Superior temporal gyrus (tissue), 1 donor: ENCODE data around the gene FZD1.
"Not testable (repeated sequence)": the region's sequence is repeated elsewhere in the genome, so short reads cannot be mapped to it uniquely, and the experiment has no call there.

ENCODE experiments used
- DNase-seq: peaks from one replicate; pipeline ENCODE4 v3.0.0-alpha.2; 2016; ENCODE audit errors: extremely low spot score

Gene FZD1

DNA sequence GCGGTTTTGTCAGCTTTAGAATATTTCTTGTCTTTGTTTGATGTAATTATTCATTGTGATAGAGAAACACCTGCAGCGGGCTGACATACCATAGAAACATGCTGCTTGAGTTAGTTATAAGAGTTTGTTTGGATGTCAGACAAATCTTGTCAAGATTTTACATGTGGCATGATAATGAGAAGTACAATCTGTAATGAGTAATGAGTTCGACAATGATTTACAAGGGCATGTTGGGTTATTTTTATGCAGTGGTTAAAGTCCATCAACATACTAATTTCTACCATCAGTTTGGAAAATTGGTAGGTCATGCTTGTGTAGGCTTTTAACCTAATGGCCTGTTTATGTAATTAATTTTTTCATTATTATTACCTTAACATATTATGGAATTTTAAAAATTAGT is 31.3 kb downstream of the FZD1 start:
- DNase-seq = no peak

GRCh38 chr7:91297939-91298338 is 33.7 kb downstream of the FZD1 start:
- no peak for DNase-seq

DNA sequence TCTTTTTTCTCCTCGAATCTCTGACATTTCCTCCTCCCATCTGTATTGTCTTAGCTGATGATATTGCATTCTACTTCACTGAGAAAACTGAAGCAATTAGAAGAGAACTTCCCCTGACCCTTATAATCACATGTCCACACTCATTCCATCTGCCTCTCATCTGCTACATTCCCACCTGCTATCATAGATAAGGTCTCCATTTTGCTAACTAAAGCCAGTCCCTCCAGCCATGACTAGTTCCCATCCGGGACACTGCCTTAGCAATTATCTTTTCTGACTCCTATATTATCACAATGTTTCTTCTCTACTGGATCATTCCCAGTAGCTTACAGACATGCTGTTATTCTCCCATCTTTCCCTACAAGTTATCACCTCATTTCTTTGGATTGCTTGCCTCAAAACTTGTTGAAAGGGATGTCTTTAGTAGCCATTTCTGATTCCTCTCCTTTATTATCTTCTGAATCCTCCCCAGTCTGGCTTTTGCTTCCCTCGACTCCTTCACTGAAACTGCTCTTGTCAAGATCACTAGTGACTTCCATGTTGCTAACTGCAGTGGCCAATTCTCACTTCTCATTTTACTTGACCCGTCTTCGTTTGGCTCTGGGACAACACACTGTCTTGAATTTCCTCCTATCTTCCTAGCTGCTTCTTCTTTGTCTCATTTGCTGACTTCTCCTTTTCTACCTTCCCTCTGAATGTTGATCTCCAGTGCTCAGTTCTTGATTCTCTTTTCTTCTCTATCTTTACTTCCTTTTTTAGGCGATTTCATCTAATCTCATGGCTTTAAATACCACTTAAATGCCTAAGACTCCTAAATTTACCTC is 35.9 kb downstream of the FZD1 start:
- peak; percentile 23 for DNase-seq

GRCh38 chr7:91302794-91303193 is 38.6 kb downstream of the FZD1 start:
- no peak for DNase-seq

DNA sequence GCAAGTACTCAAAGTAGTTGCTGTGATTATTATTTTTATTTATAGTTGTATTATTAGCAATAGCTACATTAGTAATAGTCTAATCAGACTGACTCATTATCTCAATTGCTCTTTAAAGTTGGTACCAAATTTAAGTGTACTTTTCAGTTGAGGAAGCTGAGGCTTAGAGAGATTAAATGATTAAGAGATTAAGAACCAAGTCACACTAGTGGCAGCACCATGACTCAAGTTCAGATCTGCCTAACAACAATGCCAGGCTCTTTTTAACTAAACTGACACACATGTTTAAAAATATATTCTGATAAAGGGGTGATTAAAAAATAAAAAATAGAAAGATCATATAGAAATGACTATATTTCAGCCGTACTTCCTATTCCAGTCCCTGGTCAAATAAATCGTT is 42.0 kb downstream of the FZD1 start:
- DNase-seq = no peak

DNA sequence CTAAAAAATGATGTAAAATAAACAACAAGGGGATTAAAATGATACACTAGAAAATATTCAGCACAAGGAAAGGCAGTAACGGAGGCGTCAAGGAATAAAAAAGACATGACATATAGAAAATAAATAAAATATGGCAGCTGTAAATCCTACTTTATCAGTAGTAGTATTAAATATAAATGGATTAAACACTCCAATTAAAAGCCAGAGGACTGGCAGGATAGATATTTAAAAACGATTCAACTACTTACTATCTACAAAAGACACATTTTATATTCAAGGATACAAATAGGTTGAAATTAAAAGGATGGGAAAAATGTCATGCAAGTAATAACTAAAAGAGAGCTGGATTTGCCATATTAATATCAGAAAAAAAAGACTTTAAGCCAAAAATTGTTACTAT is 43.2 kb downstream of the FZD1 start:
- no peak for DNase-seq

- DNase-seq = not testable (repeated sequence)
These were observed 44.0 kb downstream of the FZD1 start for GRCh38 chr7:91308191-91308590.

- DNase-seq = no peak
These were observed 46.7 kb downstream of the FZD1 start for GRCh38 chr7:91310830-91311460.

DNA sequence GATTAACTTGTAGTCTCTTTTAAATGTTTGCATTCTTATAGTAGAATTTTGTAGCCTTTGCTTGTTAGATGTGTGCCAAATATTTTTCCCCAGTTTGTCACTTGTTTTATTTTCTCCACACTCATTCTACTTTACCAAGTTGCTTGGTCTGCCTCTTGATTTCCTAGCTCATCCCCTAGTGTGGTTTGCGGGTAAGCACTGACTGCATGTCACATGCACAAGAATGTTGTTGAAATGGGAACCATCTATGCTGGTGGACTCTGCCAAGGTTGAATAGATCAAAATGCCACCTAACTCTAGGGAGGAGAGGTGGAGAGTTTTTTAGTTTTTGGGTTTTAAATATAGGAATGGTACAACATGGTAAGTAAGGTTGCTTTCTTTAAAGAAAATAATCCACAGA is 47.6 kb downstream of the FZD1 start:
- DNase-seq = no peak

- DNase-seq = no peak
These were observed 48.9 kb downstream of the FZD1 start for GRCh38 chr7:91313113-91313512.

DNA sequence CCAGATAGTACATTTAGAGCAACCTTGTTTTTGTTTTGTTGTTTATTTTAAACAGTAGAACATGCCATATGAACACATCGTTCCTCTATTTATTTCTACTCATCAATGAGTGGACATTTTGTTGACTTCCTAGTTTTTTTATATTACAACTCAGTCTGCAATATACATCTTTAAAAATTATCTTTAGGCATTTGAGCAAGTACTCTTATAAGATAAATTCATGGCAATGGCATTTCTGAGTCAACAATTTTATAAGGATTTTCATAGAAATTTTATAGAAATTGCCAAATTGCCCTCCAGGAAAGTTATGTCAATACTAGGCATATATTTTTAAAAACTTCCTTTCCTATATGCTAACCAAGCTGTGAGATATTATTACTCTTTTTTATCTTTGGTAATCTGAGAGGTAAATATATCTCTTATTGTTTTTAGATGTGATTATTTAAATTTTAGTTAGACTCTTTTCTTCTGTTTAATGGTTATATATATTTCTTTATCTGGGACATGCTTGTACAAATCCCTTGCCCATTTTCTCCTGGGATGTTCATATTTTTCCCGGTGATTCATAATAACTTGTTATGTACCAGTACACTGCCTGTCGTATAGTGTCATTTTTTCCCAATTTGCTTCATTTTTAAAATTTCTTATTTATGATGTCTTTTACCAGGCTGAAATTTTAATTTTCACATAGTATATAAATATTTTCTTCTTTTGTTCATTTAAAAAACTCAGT is 50.5 kb downstream of the FZD1 start:
- DNase-seq = no peak

- no peak for DNase-seq
These were observed 52.2 kb downstream of the FZD1 start for GRCh38 chr7:91316426-91316825.

DNA sequence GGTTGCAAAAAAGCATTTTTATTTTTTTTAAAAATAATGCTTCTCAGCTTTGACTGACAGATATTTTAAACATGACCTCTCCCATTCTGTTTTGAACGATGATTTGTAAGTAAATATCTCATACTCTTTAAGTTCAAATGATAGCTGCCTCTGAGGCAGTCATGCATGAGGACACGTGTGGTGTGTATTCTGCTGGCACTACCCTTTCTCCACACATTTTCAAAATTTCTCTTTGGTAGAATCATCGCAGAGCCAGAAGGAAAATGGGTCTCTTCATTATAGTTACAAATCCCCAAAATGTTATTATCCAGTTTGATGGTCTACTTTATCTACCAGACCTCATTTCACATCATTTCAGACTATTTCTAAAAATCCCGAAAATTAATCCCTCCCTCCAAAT is 55.1 kb downstream of the FZD1 start:
- DNase-seq = no peak

DNA sequence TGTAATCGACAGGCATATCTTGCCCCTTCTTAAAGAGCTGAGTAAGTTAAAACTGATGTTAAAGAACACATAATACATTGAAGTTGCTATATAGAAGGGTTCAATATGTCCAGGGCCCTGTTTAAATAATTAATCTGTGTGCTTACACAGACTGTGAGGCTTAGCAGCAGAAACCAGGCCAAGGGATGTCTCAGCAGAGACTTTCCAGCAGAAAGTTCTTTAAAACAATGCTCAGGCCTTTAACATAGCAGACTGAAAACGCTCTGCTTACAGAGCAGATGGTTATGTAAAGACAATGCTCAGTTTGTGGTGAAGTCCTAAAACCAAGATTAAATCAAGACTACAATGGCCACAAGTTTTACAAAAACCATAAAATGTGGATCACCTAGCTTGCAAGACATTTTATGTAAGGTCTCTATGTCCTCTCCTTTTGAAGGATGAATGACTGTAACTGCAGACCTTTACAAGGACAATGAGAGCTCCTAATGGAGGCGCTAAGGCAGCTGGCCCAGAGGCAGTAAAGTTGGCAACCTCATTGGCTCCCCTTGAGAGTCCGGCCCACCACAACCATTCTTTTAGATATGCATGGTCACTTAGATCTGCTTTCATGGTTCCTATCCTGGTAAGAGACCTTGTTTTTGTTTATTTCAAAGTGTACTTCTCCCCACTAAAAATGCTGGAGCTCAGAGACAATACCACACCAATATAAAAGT is 56.3 kb downstream of the FZD1 start:
- DNase-seq = no peak
